DND-41 (cell line): Measurements from ENCODE around the gene PRPF39.

Source experiments
- ATAC-seq: fragments of 200-7000 bp; cut with Tn5 transposase; 3 replicates; pipeline ENCODE4 v1.9.1; 2021; ENCODE audit warnings: low read depth; ENCODE audit not compliant: insufficient read depth
- DNase-seq: peaks from one replicate; pipeline ENCODE4 v3.0.0-alpha.2; 2020
- H2AFZ ChIP-seq: 2 replicates; pipeline ENCODE4 v1.6.0; 2012; ENCODE audit warnings: low read depth, low read length
- H3K27ac ChIP-seq: 2 replicates; pipeline ENCODE4 v1.5.1; 2012; ENCODE audit warnings: low read length, inconsistent platforms
- H3K27me3 ChIP-seq: fragments of 200-600 bp; sonication (generic); 2 replicates; pipeline ENCODE4 v1.6.0; 2012; ENCODE audit warnings: low read length, mild to moderate bottlenecking, inconsistent platforms; ENCODE audit not compliant: insufficient read depth, poor library complexity
- H3K36me3 ChIP-seq: 2 replicates; pipeline ENCODE4 v1.5.1; 2012; ENCODE audit warnings: low read length, inconsistent platforms; ENCODE audit not compliant: insufficient read depth
- H3K4me1 ChIP-seq: 2 replicates; pipeline ENCODE4 v1.5.1; 2012; ENCODE audit warnings: mild to moderate bottlenecking, low read length; ENCODE audit not compliant: insufficient read depth
- H3K4me2 ChIP-seq: 2 replicates; pipeline ENCODE4 v1.6.0; 2012; ENCODE audit warnings: mild to moderate bottlenecking, moderate library complexity, low read length, inconsistent platforms; ENCODE audit not compliant: insufficient read depth
- H3K4me3 ChIP-seq, 2 experiments: fragments of 200-600 bp in 1 of 2; shearing (Covaris generic) in 1 of 2; 2 replicates each; pipeline ENCODE4 v1.5.1; 2012 to 2016; ENCODE audit warnings: inconsistent platforms in 2 of 2, low read length in 2 of 2, mild to moderate bottlenecking in 2 of 2, low read depth in 1 of 2, moderate library complexity in 1 of 2
- H3K79me2 ChIP-seq: 2 replicates; pipeline ENCODE4 v1.6.0; 2012; ENCODE audit warnings: low read length, inconsistent platforms; ENCODE audit not compliant: insufficient read depth
- H3K9ac ChIP-seq: 2 replicates; pipeline ENCODE4 v1.6.0; 2012; ENCODE audit warnings: low read depth, mild to moderate bottlenecking, inconsistent platforms, low read length, moderate library complexity
- H3K9me3 ChIP-seq: 2 replicates; pipeline ENCODE4 v1.5.1; 2012; ENCODE audit warnings: low read length, moderate library complexity, mild to moderate bottlenecking, inconsistent platforms; ENCODE audit not compliant: insufficient read depth, severe bottlenecking
- H4K20me1 ChIP-seq: 2 replicates; pipeline ENCODE4 v1.6.0; 2012; ENCODE audit warnings: low read length; ENCODE audit not compliant: insufficient read depth
- CTCF ChIP-seq: IDR thresholded peaks from 2 replicates; pipeline ENCODE4 v1.5.1; 2012; ENCODE audit warnings: borderline replicate concordance, low read length, moderate library complexity, mild to moderate bottlenecking; ENCODE audit not compliant: poor library complexity, severe bottlenecking; ENCODE audit errors: extremely low read depth
- EZH2 ChIP-seq: IDR thresholded peaks from 3 replicates; pipeline ENCODE4 v1.6.1; 2012; ENCODE audit warnings: borderline replicate concordance, low read depth, mild to moderate bottlenecking, moderate library complexity, low read length, inconsistent platforms; ENCODE audit not compliant: severe bottlenecking

Gene PRPF39

GRCh38 chr14:45134051-45134958, 50.4 kb downstream of the PRPF39 start, which contains the start of gene FKBP3:
TSS of gene FKBP3 (minus strand) at chr14:45134481. CDS start at chr14:45134456, 25 bp downstream.
- no peaks in the 10 kb centered on the region for H3K27me3 ChIP-seq
- no peaks in the 10 kb centered on the region for H3K9me3 ChIP-seq
- peak within 1 kb of the TSS; percentile 94 for H3K27ac ChIP-seq
- ATAC-seq (peak; percentile 87), DNase-seq (peak; percentile 97)
- H2AFZ ChIP-seq, result peak within 1 kb of the TSS; percentile 97
- peaks cover 82% of the 10 kb centered on the region for H3K79me2 ChIP-seq
- peaks cover 7% of the 10 kb centered on the region for H4K20me1 ChIP-seq
- peak within 1 kb of the TSS; percentile 98 to 99 for H3K4me3 ChIP-seq
- H3K36me3 ChIP-seq, result peaks cover 13% of the 10 kb centered on the region; the same call in 1 of the 2 replicates
- H3K4me1 ChIP-seq, result peaks cover 60% of the 10 kb centered on the region
- peak within 1 kb of the TSS; percentile 87 for H3K4me2 ChIP-seq
- peak within 1 kb of the TSS; percentile 95 for H3K9ac ChIP-seq
- TF ChIP-seq CTCF (peak; percentile 46), EZH2 (no peak)

DNA sequence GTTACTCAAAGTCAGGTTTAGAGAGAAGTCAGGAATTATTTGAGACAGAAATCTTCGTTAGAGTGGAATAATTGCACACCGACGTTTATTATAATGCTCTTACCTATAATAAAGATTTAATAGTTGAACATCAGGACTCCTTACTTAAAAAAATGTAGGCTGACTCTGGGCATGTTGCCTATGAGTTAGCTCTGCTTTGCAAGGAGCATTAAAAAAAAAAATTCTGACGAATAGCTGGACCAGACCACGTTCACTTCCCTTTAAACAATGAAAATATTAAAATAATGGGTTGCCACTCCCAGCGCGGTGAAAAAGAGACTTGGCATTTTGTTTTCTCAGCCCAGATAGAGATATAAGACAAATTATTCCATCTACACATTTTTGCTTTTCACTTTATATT, 51.2 kb downstream of the PRPF39 start:
- peaks cover 11% of the 10 kb centered on the region; the same call in 1 of the 2 replicates for H3K36me3 ChIP-seq
- H4K20me1 ChIP-seq, result peaks cover 7% of the 10 kb centered on the region
- peak overlapping the region; percentile 85 for H3K27ac ChIP-seq
- DNase-seq (no peak), ATAC-seq (no peak)
- H3K4me1 ChIP-seq, result peaks cover 67% of the 10 kb centered on the region
- H3K9ac ChIP-seq, result peak overlapping the region; percentile 95
- peak overlapping the region; percentile 98 to 99 for H3K4me3 ChIP-seq
- H3K4me2 ChIP-seq, result peak overlapping the region; percentile 87
- peak overlapping the region; percentile 89 for H2AFZ ChIP-seq
- H3K79me2 ChIP-seq, result peaks cover 85% of the 10 kb centered on the region
- H3K9me3 ChIP-seq, result no peaks in the 10 kb centered on the region
- TF ChIP-seq EZH2 (no peak), CTCF (no peak)
- no peaks in the 10 kb centered on the region for H3K27me3 ChIP-seq

- TF ChIP-seq CTCF, result no peak
- no peak for TF ChIP-seq EZH2
- Histone ChIP-seq H3K9me3 (no peaks in the 10 kb centered on the region), H3K4me1 (peaks cover 63% of the 10 kb centered on the region), H3K36me3 (peaks cover 15% of the 10 kb centered on the region), H3K27ac (peak within 1 kb of the TSS; percentile 96), H3K4me3 (peak within 1 kb of the TSS; percentile 98 to 99), H3K79me2 (peaks cover 85% of the 10 kb centered on the region), H2AFZ (peak within 1 kb of the TSS; percentile 99), H3K27me3 (no peaks in the 10 kb centered on the region), H3K4me2 (peak within 1 kb of the TSS; percentile 87), H4K20me1 (peaks cover 7% of the 10 kb centered on the region), H3K9ac (peak within 1 kb of the TSS; percentile 95)
- DNase-seq (peak; percentile 95), ATAC-seq (peak; percentile 71)
These were observed 51.9 kb downstream of the PRPF39 start, which contains the start of gene FANCM for GRCh38 chr14:45135659-45136395. TSS of gene FANCM (plus strand) at chr14:45135930. CDS start at chr14:45136032, 102 bp downstream.
